Measurements from ENCODE around the gene TRABD2B.
"Not testable (repeated sequence)": the region's sequence is repeated elsewhere in the genome, so short reads cannot be mapped to it uniquely, and the experiment has no call there.

The TRABD2B gene

DNA sequence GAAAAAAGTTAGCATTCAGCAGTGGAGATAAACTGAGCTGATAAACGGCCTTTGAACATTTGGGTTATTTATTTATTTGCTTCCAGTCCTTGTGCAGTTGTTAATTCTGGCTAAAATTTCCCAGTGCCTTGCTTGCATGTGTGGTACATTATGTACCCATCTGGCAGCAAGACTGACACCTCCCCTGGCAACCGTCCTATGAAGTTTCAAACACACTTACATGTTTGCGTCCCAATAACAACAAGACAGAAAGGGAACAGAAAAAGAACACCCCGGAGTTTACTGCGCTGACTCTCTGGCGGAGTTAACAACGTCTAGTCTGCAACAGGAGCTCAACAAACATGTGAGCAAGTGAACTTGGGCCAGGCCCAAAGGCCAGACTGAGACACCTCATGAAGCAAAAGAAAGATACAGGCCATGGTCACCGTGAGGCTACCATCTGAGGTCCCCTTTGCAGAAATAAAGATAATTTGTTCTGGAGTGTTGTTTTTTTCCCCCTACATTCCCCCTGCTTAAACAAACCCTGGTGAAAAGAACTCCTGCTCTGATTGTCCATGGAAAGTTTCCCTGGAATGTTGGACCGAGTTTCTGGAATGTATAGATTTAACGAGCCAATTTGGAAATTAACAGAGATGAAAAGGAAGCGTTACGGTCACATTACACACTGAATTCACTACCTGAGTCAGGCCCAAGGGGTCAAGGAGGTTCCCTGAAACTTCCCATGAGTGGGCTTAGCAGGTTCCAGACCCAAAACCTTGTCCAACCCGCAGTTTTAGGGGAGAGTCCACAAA, 33.4 kb downstream of the TRABD2B start:
- DNase-seq, result no peak

DNA sequence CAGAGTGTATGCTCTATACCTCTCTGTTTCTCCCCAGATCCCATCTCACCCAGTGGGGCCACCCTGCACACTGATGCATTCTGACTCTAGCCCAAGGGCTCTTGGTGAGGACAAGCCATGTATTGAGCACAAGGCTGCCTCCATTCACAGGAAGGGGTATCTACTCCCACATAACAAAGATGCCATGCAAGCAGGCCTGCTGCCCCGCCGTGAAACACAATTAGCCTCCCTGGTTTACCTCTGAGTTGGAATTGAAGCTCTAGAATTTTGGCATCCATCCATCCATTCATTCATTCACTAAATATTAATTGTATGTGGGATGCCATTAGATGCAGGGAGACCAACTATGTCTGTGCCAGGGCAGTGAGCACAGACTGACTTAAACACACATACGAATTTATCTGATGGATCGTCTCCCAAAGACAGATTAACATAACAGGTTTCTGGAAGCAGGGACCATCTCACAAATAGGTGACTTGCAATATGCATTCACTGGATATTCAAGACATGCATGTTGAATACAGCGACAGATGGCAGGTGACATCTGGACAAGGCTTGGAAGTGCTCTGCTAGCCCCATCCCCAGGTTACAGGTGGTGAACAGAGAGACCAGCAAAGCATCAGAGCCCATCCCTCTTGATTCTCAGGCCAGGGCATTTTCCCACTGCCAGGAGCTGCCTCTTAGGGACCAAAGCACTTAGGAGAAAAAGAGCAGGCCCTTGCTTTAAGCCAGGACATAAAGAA, 34.3 kb downstream of the TRABD2B start:
- no peak for DNase-seq

DNA sequence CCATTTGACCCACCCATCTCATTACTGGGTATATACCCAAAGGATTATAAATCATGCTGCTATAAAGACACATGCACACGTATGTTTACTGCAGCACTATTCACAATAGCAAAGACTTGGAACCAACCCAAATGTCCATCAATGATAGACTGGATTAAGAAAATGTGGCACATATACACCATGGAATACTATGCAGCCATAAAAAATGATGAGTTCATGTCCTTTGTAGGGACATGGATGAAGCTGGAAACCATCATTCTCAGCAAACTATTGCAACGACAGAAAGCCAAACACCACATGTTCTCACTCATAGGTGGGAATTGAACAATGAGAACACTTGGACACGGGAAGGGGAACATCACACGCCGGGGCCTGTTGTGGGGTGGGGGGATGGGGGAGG, 35.4 kb downstream of the TRABD2B start:
- DNase-seq, result not testable (repeated sequence)

DNA sequence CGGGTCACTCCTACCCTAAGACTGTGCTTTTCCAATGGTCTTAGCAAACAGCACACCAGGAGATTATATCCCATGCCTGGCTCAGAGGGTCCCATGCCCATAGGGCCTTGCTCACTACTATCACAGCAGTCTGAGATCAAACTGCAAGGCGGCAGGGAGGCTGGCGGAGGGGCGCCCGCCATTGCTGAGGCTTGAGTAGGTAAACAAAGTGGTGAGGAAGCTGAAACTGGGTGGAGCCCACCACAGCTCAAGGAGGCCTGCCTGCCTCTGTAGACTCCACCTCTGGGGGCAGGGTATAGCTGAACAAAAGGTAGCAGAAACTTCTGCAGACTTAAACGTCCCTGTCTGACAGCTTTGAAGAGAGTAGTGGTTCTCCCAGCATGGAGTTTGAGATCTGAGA, 40.7 kb downstream of the TRABD2B start:
- DNase-seq, result not testable (repeated sequence)

DNA sequence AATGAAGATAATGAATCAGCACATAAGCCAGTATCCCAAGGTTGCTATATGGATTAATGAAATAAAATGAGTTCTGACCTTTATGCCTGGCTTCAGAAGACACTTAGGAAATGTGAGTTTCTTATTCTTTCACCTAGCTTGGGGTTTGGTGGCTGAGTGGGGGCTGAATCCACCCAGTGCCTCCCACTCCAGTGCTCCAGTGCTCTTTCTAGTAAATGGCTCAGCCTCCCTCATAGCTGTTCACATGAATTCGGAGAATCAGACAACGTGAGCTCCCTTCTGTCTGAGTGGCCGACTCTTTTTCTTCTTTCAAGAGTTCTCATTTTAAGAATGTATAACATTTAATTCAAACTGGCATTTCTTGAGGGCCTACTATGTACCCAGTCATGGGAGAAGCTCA, 43.5 kb downstream of the TRABD2B start:
- DNase-seq, result no peak

DNA sequence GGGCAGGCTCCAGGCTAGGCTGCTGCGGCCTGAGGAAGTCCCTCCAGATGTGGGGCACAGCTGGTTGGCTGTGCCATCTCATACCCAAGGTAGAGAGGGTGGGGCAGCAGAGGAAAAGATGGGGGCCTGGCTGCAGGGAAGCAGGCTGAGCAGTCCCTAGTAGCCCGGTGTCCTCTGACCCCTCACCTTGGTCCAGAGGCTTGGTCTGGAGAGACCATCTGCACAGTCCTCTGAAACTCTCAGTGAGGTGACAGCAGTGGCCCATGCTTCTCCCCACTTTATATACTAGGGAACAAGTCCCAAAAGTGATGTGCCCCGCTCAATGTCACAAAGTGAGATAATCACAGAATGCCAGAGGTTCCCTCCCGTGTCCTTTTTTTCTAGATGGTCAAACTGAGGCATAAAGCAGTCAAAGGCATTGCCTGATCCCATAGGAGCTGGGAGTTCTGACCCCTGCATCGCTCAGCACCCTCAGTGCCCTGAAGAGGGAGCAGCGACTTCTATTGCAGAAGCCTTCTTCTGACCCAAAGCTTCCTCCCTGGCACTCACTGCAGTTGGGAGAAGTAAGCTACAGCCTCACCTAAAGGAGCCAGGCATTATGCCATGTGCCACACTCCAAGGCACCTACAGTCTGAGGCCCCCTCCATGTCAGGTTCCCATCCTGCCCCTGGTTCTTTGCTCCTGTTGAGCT, 45.5 kb downstream of the TRABD2B start:
- DNase-seq, result no peak

DNA sequence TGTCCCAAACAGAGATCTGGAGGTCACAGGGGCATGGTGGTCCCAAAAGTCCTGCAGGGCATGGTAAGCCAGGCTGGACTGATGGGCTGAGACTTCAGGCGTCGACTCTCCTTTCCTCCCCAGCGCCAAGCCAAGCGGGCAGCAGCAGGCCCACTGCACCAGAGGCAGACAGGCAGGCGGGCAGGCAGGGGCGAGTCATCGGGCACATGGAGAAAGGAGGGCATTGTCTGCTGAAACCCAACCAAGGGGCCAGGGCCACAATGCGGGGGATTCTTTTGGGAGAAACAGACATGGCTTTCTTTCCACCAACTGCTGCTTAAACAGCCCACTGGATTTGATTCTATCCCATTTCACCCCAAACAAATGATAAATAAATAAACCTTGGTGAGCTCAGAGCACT, 46.2 kb downstream of the TRABD2B start:
- DNase-seq, result no peak

DNA sequence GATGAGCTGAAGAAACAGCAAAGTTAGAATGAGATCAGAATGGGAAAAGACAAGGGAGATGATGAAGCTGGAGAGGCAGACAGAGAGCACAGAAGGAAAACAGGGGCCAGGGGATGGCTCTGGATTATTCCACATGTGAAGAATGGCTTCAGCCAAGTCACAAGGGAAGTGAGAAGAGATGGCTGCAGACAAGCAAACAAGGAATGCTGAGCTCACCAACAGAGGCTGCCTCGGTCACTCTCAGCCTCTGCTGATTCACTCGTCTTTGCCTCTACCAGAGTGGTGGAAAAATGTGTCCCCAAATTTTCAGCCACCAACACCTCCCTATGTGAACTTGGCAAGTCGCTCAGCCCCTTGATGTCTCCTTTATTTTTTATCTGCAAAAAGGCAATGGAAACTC, 46.7 kb downstream of the TRABD2B start:
- DNase-seq, result no peak

DNA sequence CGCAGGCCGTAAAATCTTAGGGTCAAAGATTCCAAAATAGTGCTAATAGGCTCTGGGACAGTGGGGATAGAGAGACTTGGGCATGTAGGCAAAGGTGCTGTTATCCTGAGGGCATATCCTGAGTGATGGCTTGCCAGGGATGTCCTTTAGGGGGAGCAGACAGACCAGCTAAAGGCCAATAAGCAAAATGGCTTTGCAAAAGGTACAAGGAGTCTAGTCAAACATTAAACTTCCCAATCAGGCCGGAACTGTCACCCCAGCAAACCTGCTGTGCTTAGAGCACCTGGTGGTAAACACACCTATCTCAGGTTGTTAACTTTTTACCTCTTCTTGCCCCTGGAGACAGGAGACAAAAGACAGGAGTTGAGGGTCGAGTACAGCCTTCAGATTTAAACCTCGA, 49.1 kb downstream of the TRABD2B start:
- no peak for DNase-seq

DNA sequence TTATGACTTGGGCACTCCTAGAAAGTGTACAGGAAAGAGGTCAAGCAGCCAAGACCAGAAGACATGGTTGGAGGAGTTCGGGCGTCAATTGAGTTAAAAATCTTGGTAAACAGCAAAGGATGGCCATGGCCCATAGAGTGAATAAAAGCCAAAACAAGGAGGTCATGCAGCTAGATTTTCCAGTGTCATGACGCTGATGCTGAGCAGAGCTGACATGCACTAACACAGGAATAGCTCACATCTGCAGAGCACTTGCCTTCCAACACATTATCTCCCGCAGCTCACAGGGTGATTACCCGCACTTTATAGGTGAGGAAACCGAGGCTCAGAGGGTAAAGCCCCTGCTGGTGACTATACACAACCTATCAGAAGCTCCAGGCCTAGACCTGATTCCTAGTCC, 49.7 kb downstream of the TRABD2B start:
- DNase-seq, result no peak

DNA sequence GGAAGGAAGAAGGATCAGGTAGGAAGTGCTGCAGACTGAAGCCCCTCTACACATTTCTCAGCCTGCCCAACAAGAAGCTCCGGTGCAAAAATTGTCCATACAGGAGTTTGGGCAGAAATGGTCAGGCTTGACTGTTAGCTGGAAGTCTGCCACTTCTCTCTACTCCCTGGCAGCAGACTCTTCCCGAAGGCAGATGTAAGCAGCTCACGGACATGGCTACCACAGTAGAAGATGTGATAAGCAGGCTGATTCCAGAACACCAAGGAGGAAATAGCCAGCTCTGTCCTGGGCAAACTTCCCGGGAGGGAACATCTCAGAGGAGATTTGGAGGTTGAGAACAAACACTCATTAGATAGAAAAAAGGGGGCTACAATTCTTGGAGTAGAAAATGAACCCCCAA, 52.6 kb downstream of the TRABD2B start:
- DNase-seq, result no peak

DNA sequence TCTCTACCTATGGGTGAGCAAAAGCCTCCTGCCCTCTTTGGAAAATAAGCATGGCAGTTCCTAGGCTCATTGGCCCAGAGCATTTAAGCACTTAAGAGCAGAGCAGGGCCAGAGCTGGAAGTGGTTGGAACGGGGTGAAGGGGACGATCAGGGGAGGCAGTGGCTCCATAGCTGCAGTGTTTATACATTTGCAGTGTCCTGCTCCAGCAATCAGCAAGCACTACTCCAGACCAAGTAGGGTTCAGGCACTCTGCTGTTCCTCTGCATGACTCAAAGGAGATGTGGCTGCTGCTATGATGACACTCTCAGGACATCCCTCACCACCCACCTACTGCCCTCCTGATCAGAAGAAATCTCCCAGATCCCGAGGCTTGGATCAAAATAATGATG, 55.0 kb downstream of the TRABD2B start:
- DNase-seq, result no peak

DNA sequence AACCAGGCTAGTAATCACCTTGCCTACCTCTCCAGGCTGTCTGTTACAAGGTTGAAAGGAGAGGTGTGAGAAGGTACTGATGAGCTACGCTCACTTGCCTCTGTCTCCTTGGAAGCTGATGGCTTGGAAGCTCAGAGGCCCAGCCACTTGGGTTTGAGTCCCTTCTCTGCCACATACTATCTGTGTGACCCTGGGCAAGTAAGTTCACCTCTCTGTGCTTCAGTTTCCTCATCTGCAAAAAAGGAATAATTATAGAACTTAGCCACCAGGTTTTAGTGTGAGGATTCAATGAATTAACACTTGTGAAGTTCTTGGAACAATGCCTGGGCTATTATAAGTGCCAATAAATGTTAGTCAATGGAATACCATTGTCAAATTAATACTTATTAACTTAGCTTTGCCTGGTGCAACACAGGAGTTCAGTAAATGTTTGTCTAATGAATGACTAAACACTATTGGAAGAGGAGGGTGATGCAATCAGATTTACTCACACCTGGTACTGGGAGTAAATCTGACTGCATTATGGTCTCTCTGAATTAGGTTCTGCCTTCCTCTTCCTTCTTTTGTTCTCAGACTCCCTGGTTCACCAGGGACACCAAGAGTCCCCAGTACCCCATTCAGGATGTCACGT, 55.5 kb downstream of the TRABD2B start:
- DNase-seq, result no peak

DNA sequence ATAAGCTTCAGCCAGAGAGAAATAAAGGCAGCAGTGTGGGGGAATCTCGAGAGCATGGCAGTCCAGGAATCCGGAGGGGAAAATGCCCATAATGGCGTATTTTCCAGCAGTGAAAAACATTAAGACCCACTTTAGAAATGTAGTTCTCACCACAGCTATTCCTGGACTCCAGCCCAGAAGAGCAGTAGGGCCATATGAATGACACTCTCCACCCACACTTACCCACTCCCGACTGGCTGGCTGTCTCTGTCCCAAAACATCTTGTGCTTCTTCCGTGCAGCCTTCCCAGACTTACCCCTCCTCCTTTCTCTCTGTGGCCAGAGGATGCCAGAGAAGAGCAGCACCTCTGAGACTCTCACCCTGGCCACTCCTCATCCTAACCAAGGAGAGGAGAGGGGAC, 56.4 kb downstream of the TRABD2B start:
- no peak for DNase-seq

DNA sequence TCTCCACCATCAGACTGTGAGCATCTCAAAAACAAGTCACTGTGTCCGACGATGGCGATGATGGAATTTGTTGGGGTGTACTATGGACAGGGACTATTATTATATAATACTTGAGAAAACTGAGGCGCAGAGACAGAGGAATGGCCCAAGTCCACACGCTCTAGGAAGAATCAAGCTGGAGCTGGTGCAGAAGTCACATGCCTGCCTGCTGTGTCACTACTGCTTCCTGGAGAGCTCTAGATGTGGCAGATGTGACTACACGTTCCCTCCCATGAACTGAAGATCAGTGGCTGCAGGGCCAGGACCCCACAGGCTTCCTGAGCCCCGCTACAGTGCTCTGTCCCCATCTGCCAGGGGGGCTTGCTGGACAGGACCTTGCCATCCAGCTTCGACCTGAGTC, 56.9 kb downstream of the TRABD2B start:
- DNase-seq, result no peak

DNA sequence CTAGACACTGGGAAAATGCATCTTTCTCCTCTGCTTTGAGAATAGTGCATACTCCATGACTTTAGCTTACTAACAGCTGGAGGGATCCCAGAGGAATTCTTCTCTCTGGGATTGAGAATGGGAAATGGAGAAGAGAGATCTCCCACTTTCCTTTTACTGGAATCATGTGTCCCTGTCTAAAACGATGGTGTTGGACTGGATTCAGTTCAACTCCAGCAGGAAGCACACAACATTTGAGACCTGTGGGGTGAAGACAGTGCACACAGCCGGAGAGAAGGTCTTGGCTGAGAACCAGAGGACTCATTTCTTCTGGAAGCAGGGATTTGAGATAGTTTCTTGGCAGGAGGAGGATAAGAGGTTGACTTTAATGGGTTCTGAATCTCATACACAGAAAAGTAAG, 58.7 kb downstream of the TRABD2B start:
- no peak for DNase-seq

DNA sequence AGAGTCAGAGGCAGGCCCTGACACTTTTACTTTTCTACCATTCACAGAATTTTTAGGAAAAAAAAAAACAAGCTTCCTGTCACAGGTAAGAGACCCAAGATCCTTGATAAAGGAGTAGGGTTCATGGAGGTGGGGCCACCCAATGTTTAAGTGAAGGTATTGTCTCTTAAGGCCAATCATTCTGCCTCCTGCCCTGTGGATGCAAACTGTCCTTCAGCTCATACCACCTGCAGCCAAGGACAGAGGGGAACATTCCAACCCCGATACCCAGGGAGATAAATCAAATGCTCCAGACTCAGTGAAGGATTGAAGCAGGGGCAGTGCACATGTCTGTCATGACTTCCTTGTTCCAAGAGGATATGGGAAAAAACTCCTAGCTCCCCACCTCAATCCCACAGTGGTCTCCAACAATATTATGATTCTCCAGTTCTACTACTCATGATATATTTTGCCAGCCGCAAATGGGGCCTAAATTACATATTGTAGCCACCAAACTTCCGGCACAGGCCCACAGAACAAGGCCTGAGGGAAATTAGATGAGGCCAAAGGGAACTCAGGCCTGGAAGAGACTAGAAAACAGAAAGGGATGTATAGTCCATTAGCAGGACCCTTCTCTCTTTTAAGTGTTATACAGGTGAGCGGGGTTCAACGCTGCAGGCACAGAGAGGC, 59.5 kb downstream of the TRABD2B start:
- DNase-seq, result no peak

DNA sequence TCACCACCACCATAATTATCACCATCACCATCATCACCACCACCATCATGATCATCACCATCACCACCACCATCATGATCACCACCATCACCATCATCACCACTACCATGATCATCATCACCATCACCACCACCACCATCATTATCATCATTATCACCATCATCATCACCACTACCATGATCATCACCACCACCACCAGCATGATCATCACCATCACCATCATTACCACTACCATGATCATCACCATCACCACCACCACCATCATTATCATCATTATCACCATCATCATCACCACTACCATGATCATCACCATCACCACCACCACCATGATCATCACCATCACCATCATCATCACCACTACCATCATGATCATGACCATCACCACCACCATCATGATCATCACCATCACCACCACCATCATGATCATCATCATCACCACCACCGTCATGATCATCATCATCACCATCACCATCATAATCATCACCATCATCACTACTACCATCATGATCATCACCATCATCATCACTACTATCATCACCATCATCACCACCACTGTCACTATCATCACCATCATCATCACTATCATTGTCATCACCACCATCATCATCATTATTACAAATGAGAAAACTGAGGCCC, 60.2 kb downstream of the TRABD2B start:
- DNase-seq, result no peak

DNA sequence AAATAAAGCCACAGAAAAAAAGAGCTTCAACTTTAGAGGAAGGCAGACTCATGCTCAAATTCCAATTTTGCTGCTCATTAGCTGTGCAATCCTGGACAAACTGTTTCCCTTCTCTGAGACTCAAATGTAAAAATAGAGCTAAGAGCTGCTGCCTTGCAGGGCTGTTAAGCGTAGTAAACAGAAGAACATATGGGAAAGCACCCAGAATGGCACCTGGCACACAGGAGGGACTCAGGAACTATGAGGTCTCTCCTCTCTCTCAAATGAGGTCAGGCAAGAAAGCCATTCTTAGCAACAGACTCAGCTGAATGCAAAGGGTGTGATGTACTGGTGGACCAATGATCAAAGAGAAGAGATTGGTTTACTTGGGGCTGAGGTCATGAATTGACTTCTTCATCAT, 61.3 kb downstream of the TRABD2B start:
- no peak for DNase-seq

DNA sequence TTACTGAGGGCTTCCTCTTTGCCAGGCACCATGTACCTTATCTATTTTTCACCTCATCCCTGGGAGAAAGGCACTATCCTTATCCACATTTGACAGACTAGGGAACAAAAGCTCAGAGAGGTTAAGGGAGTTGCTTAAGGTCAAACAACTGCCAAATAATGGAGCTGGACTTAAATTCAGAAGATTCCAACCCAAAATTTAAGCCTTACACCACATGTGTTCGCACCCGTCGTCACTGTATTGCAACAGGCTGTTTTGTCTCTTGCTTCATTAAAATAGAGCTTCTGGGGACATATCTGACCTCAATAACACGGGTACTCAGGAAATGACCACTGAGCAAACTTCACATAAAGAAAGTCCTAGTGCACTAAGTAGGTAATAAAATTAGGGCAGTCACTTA, 62.0 kb downstream of the TRABD2B start:
- DNase-seq, result no peak

DNA sequence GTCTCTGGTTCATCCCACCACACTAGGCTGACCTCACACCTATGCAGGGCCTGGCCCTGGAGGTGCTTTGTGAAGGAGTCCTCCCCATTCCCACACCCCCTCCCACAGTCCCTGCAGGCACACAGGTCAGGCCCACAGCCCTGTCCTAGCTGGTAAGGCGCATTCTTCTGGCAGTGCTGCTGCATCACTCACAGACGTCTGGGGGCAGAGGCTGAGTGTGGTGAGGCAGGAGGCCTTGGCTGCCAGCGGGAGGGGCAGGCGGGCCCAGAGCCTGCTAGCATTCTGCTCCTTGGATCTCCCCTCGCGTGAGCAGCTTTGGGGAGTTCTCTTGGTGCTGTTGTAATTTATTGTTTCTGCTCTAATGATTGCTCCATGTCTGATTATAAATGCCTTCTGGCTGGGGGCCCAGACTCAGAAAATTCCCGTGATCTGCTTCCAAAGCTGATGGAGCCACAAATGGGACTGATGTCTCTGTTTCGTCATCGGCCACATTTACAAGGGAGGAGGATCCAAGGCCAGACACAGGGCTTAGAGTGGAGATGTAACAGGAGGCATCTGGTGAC, 62.9 kb downstream of the TRABD2B start:
- DNase-seq, result no peak

DNA sequence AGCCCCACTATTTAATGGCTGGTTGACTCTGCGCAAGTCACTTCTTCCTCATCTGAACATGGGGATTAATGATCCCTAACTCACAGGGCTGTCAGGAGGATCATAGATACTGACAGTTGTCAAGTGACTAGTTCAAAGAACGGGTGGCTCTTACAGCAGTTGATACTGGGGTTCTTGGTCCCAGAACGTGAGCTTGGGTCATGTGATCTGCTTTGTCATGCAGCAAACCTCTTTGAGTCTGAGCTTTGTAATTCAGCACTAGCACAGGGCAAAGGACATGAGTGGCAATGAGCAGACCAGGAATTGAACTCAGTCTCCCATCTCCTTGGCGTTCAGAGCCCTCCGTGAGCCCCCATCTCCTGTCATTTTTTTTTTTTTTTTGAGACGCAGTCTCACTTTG, 64.4 kb downstream of the TRABD2B start:
- no peak for DNase-seq
